ENCODE measurements around the gene BARX2.

Gene BARX2

GRCh38 chr11:129404731-129405130, 29.1 kb downstream of the BARX2 start:
- no peak for DNase-seq

GRCh38 chr11:129408865-129409444, 33.3 kb downstream of the BARX2 start:
- no peak for DNase-seq

GRCh38 chr11:129410395-129410960, 34.8 kb downstream of the BARX2 start:
- DNase-seq, result no peak

- DNase-seq, result no peak
These were observed 36.8 kb downstream of the BARX2 start for GRCh38 chr11:129412494-129412893.

- no peak for DNase-seq
These were observed 38.7 kb downstream of the BARX2 start for GRCh38 chr11:129414144-129414872.

- DNase-seq, result no peak
These were observed 40.6 kb downstream of the BARX2 start for GRCh38 chr11:129416080-129416820.

GRCh38 chr11:129417458-129417857, 41.8 kb downstream of the BARX2 start:
- DNase-seq, result no peak

- no peak for DNase-seq
These were observed 42.4 kb downstream of the BARX2 start for GRCh38 chr11:129418039-129418438.

GRCh38 chr11:129419386-129419785, 43.7 kb downstream of the BARX2 start:
- no peak for DNase-seq

- DNase-seq, result no peak
These were observed 47.8 kb downstream of the BARX2 start for GRCh38 chr11:129423426-129423825.

- no peak for DNase-seq
These were observed 49.6 kb downstream of the BARX2 start for GRCh38 chr11:129425214-129425613.

GRCh38 chr11:129426038-129426437, 50.4 kb downstream of the BARX2 start:
- DNase-seq, result no peak

GRCh38 chr11:129426776-129427175, 51.1 kb downstream of the BARX2 start:
- no peak for DNase-seq

- DNase-seq, result no peak
These were observed 51.7 kb downstream of the BARX2 start for GRCh38 chr11:129427376-129427775.

- DNase-seq, result no peak
These were observed 52.3 kb downstream of the BARX2 start for GRCh38 chr11:129427816-129428406.

- DNase-seq, result no peak
These were observed 52.9 kb downstream of the BARX2 start for GRCh38 chr11:129428557-129428956.

GRCh38 chr11:129434641-129435498, 59.2 kb downstream of the BARX2 start:
- DNase-seq, result no peak

GRCh38 chr11:129435499-129436245, 60.0 kb downstream of the BARX2 start:
- DNase-seq, result no peak

GRCh38 chr11:129436573-129436972, 60.9 kb downstream of the BARX2 start:
- no peak for DNase-seq

GRCh38 chr11:129440028-129440713, 64.5 kb downstream of the BARX2 start:
- DNase-seq, result no peak

GRCh38 chr11:129442171-129442570, 66.5 kb downstream of the BARX2 start:
- DNase-seq, result no peak
